SK-N-SH treated with all-trans-retinoic acid at 6 μM for 48 hours (cell line): Measurements from ENCODE around the gene MRPL28.
A peak's percentile ranks its signal among the peaks of the same experiment; 100 is the strongest.

Experiments
- ATAC-seq: fragments of 200-7000 bp; cut with Tn5 transposase; 3 replicates; pipeline ENCODE4 v1.9.1; 2020; ENCODE audit warnings: mild to moderate bottlenecking, moderate library complexity
- ARNTL ChIP-seq: fragments of 450-650 bp; formaldehyde crosslinking; IDR thresholded peaks from 2 replicates; pipeline ENCODE4 v1.5.0; 2020; ENCODE audit warnings: low read depth, mild to moderate bottlenecking, moderate library complexity, borderline replicate concordance
- BACH2 ChIP-seq: fragments of 250-450 bp; sonication (Bioruptor Pico); IDR thresholded peaks from 2 replicates; pipeline ENCODE4 v1.9.0; 2021; ENCODE audit warnings: mild to moderate bottlenecking, borderline replicate concordance
- CSDC2 ChIP-seq: fragments of 250-450 bp; sonication (Bioruptor Pico); IDR thresholded peaks from 2 replicates; pipeline ENCODE4 v1.5.0; 2020; ENCODE audit warnings: mild to moderate bottlenecking, moderate library complexity
- ESRRG ChIP-seq: fragments of 250-450 bp; sonication (Bioruptor Pico); IDR thresholded peaks from 2 replicates; pipeline ENCODE4 v1.6.1; 2021; ENCODE audit warnings: mild to moderate bottlenecking
- GLIS3 ChIP-seq: fragments of 250-450 bp; sonication (Bioruptor Pico); IDR thresholded peaks from 2 replicates; pipeline ENCODE4 v1.5.0; 2020; ENCODE audit warnings: mild to moderate bottlenecking, moderate library complexity
- ISL1 ChIP-seq: fragments of 250-450 bp; sonication (Bioruptor Pico); IDR thresholded peaks from 2 replicates; pipeline ENCODE4 v2.1.2; 2022; ENCODE audit warnings: mild to moderate bottlenecking, moderate library complexity
- OSR1 ChIP-seq: fragments of 250-450 bp; sonication (Bioruptor Pico); IDR thresholded peaks from 2 replicates; pipeline ENCODE4 v1.8.0; 2022; ENCODE audit warnings: moderate library complexity, mild to moderate bottlenecking, inconsistent platforms
- PPARA ChIP-seq: fragments of 250-450 bp; sonication (Bioruptor Pico); IDR thresholded peaks from 2 replicates; pipeline ENCODE4 v1.5.0; 2020; ENCODE audit warnings: mild to moderate bottlenecking, borderline replicate concordance
- RARB ChIP-seq: fragments of 250-450 bp; sonication (Bioruptor Pico); IDR thresholded peaks from 2 replicates; pipeline ENCODE4 v1.8.0; 2021; ENCODE audit warnings: mild to moderate bottlenecking, moderate library complexity
- SNAI2 ChIP-seq: fragments of 250-450 bp; sonication (Bioruptor Pico); IDR thresholded peaks from 2 replicates; pipeline ENCODE4 v1.5.0; 2020; ENCODE audit warnings: mild to moderate bottlenecking, moderate library complexity
- TOX ChIP-seq: fragments of 250-450 bp; sonication (Bioruptor Pico); IDR thresholded peaks from 2 replicates; pipeline ENCODE4 v1.8.0; 2021; ENCODE audit warnings: mild to moderate bottlenecking, moderate library complexity, borderline replicate concordance
- TSHZ2 ChIP-seq: fragments of 250-450 bp; sonication (Bioruptor Pico); IDR thresholded peaks from 2 replicates; pipeline ENCODE4 v1.5.0; 2020; ENCODE audit warnings: mild to moderate bottlenecking, moderate library complexity
- ZC3H10 ChIP-seq: fragments of 250-450 bp; sonication (Bioruptor Pico); IDR thresholded peaks from 2 replicates; pipeline ENCODE4 v1.5.1; 2021; ENCODE audit warnings: mild to moderate bottlenecking, moderate library complexity
- ZFP3 ChIP-seq: fragments of 250-450 bp; sonication (Bioruptor Pico); IDR thresholded peaks from 2 replicates; pipeline ENCODE4 v1.5.0; 2020; ENCODE audit warnings: mild to moderate bottlenecking, moderate library complexity
- ZFP30 ChIP-seq: fragments of 450-650 bp; formaldehyde crosslinking; IDR thresholded peaks from 2 replicates; pipeline ENCODE4 v1.5.0; 2022; ENCODE audit warnings: mild to moderate bottlenecking, moderate library complexity
- ZNF565 ChIP-seq: fragments of 450-650 bp; formaldehyde crosslinking; conservative IDR thresholded peaks from 2 replicates; pipeline ENCODE4 v1.5.0; 2020; ENCODE audit warnings: low read depth, mild to moderate bottlenecking, moderate library complexity
- ZNF70 ChIP-seq: fragments of 450-650 bp; formaldehyde crosslinking; IDR thresholded peaks from 2 replicates; pipeline ENCODE4 v1.5.0; 2020; ENCODE audit warnings: mild to moderate bottlenecking, moderate library complexity
- ZNF8 ChIP-seq: fragments of 450-650 bp; formaldehyde crosslinking; IDR thresholded peaks from 2 replicates; pipeline ENCODE4 v1.5.0; 2020; ENCODE audit warnings: mild to moderate bottlenecking, moderate library complexity
- TF ChIP-seq, protein P1 (sequence below): fragments of 250-450 bp; sonication (Bioruptor Pico); IDR thresholded peaks from 2 replicates; pipeline ENCODE4 v1.5.1; 2021; ENCODE audit warnings: mild to moderate bottlenecking, moderate library complexity
- TF ChIP-seq, protein P2 (sequence below): fragments of 250-450 bp; sonication (Bioruptor Pico); IDR thresholded peaks from 2 replicates; pipeline ENCODE4 v1.8.0; 2020; ENCODE audit warnings: mild to moderate bottlenecking, moderate library complexity, borderline replicate concordance
- TF ChIP-seq, protein P3 (sequence below): fragments of 250-450 bp; sonication (Bioruptor Pico); IDR thresholded peaks from 2 replicates; pipeline ENCODE4 v1.5.1; 2020; ENCODE audit warnings: low read depth, mild to moderate bottlenecking, moderate library complexity
- TF ChIP-seq, protein P4 (sequence below): fragments of 250-450 bp; sonication (Bioruptor Pico); IDR thresholded peaks from 2 replicates; pipeline ENCODE4 v1.8.0; 2021; ENCODE audit warnings: low read depth, mild to moderate bottlenecking, moderate library complexity, borderline replicate concordance

The MRPL28 gene

GRCh38 chr16:320206-320605 is 50.1 kb downstream of the MRPL28 start (continued):
- no peak for TF ChIP-seq TSHZ2 (CRISPR knock-in tag)
- TF ChIP-seq ISL1 (CRISPR knock-in tag) = no peak
- TF ChIP-seq ZNF8 (CRISPR knock-in tag) = no peak
- no peak for TF ChIP-seq PPARA

GRCh38 chr16:318628-319027 is 51.7 kb downstream of the MRPL28 start:
- peak; percentile 39; the same call in 2 of the 3 replicates for ATAC-seq
- TF ChIP-seq ZC3H10 (CRISPR knock-in tag) = no peak
- no peak for TF ChIP-seq TOX (CRISPR knock-in tag)
- no peak for TF ChIP-seq ZFP3 (CRISPR knock-in tag)
- no peak for TF ChIP-seq ZNF70
- TF ChIP-seq, protein P1, sequence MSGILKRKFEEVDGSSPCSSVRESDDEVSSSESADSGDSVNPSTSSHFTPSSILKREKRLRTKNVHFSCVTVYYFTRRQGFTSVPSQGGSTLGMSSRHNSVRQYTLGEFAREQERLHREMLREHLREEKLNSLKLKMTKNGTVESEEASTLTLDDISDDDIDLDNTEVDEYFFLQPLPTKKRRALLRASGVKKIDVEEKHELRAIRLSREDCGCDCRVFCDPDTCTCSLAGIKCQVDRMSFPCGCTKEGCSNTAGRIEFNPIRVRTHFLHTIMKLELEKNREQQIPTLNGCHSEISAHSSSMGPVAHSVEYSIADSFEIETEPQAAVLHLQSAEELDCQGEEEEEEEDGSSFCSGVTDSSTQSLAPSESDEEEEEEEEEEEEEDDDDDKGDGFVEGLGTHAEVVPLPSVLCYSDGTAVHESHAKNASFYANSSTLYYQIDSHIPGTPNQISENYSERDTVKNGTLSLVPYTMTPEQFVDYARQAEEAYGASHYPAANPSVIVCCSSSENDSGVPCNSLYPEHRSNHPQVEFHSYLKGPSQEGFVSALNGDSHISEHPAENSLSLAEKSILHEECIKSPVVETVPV (CRISPR knock-in tag) = no peak
- no peak for TF ChIP-seq ARNTL (CRISPR knock-in tag)
- TF ChIP-seq ISL1 (CRISPR knock-in tag) = no peak
- no peak for TF ChIP-seq ZFP30 (CRISPR knock-in tag)
- TF ChIP-seq OSR1 = no peak
- no peak for TF ChIP-seq BACH2 (CRISPR knock-in tag)
- TF ChIP-seq CSDC2 (CRISPR knock-in tag) = no peak
- TF ChIP-seq TSHZ2 (CRISPR knock-in tag) = no peak
- TF ChIP-seq, protein P2, sequence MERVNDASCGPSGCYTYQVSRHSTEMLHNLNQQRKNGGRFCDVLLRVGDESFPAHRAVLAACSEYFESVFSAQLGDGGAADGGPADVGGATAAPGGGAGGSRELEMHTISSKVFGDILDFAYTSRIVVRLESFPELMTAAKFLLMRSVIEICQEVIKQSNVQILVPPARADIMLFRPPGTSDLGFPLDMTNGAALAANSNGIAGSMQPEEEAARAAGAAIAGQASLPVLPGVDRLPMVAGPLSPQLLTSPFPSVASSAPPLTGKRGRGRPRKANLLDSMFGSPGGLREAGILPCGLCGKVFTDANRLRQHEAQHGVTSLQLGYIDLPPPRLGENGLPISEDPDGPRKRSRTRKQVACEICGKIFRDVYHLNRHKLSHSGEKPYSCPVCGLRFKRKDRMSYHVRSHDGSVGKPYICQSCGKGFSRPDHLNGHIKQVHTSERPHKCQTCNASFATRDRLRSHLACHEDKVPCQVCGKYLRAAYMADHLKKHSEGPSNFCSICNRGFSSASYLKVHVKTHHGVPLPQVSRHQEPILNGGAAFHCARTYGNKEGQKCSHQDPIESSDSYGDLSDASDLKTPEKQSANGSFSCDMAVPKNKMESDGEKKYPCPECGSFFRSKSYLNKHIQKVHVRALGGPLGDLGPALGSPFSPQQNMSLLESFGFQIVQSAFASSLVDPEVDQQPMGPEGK (CRISPR knock-in tag) = no peak
- no peak for TF ChIP-seq ZNF565 (CRISPR knock-in tag)
- TF ChIP-seq RARB (CRISPR knock-in tag) = no peak
- no peak for TF ChIP-seq GLIS3 (CRISPR knock-in tag)

GRCh38 chr16:317583-317982 is 52.8 kb downstream of the MRPL28 start:
- no peak for ATAC-seq
- TF ChIP-seq ISL1 (CRISPR knock-in tag) (no peak), CSDC2 (CRISPR knock-in tag) (no peak), ESRRG (CRISPR knock-in tag) (no peak), ZNF8 (CRISPR knock-in tag) (no peak), ARNTL (CRISPR knock-in tag) (no peak), ZFP30 (CRISPR knock-in tag) (no peak), SNAI2 (CRISPR knock-in tag) (no peak), PPARA (no peak), OSR1 (no peak), ZFP3 (CRISPR knock-in tag) (no peak), ZNF565 (CRISPR knock-in tag) (no peak), ZC3H10 (CRISPR knock-in tag) (no peak), RARB (CRISPR knock-in tag) (no peak)
- TF ChIP-seq, protein P2 (CRISPR knock-in tag) = no peak
- TF ChIP-seq, protein P3, sequence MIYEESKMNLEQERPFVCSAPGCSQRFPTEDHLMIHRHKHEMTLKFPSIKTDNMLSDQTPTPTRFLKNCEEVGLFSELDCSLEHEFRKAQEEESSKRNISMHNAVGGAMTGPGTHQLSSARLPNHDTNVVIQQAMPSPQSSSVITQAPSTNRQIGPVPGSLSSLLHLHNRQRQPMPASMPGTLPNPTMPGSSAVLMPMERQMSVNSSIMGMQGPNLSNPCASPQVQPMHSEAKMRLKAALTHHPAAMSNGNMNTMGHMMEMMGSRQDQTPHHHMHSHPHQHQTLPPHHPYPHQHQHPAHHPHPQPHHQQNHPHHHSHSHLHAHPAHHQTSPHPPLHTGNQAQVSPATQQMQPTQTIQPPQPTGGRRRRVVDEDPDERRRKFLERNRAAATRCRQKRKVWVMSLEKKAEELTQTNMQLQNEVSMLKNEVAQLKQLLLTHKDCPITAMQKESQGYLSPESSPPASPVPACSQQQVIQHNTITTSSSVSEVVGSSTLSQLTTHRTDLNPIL = no peak
- TF ChIP-seq, protein P4, sequence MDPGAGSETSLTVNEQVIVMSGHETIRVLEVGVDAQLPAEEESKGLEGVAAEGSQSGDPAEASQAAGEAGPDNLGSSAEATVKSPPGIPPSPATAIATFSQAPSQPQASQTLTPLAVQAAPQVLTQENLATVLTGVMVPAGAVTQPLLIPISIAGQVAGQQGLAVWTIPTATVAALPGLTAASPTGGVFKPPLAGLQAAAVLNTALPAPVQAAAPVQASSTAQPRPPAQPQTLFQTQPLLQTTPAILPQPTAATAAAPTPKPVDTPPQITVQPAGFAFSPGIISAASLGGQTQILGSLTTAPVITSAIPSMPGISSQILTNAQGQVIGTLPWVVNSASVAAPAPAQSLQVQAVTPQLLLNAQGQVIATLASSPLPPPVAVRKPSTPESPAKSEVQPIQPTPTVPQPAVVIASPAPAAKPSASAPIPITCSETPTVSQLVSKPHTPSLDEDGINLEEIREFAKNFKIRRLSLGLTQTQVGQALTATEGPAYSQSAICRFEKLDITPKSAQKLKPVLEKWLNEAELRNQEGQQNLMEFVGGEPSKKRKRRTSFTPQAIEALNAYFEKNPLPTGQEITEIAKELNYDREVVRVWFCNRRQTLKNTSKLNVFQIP (CRISPR knock-in tag) = no peak
